ENCODE results near the gene DEFB123. TPM values are rescaled to one million over a fixed set of nuclear protein-coding genes. Genes with fewer than 3 reads are reported as not detected.

Gene DEFB123
- total and polyA plus RNA-seq, 9 of the 15 experiments (the other 6 are each of a cell fraction or from before 2014, with no cell fraction given), result not detected

DNA sequence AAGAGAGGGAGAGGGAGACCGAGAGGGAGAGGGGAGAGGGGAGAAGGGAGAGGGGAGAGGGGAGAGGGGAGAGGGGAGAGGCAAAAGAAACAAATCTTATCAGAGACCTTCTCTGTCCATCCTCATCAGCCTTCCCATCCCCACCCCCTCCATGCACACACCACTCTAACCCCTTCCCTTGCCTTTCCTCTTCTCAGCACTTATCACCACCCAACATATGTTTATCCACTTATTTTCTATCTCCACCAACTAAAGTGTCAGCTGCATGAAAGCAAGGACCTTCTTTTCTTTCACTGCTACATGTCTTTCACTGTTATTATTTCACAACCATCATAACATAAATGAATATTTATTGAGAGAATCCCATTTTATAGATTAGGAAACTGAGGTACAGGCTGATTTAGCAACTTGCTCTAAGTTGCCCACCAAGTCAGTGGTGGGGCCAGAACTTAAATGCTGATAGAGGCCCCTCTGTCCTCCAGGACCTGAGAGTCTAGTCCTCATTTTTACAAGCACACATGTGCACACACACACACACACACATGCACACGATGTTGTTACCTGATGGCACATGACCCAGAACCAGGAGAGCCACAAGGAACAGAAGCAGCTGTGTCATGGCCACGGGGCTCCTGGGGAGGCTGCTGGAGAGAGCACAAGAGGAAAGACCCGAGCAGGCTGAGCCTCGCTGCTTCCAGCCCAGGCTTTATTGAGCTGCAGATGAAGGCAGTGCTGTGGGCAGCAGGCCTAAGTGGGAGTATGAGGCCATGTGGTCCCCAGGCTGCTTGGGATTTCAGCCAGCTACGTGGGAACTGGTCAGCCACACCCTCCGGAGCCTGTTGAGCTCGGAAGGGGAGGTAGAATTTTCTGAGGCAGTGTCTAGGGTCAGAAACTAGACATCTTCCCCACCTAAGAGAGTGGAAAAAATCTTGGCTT, 32.2 kb downstream of the DEFB123 start:
- Histone ChIP-seq H3K4me2 (ENCODE audit: insufficient read depth, low read length) (peak overlapping the region; percentile 10; the same call in 1 of the 2 replicates), H3K9me1 (ENCODE audit: control insufficient read depth, insufficient read depth, low read length) (no peaks in the 10 kb centered on the region), H3K4me1 (replicated peaks in 1 of 2; ENCODE audit: control insufficient read depth in 2 of 2, insufficient read depth in 2 of 2, low read length in 2 of 2) (peaks cover 5 to 16% of the 10 kb centered on the region in 2 experiments; a peak in 4 of 5 replicates), H3K79me2 (ENCODE audit: control insufficient read depth, insufficient read depth, low read length) (no peaks in the 10 kb centered on the region), H3K27ac (ENCODE audit: extremely low read depth, low read depth, low read length) (no peak overlapping the region), H3K36me3 (ENCODE audit: control insufficient read depth, insufficient read depth, low read length) (no peaks in the 10 kb centered on the region), H3K9me3 (replicated peaks; ENCODE audit: control insufficient read depth, insufficient read depth, low read depth, low read length) (no peaks in the 10 kb centered on the region), H3K4me3 (no peak overlapping the region), H3K9ac (ENCODE audit: insufficient read depth in 1 of 2, low read depth in 2 of 2, low read length in 2 of 2) (no peak overlapping the region), H4K20me1 (replicated peaks; ENCODE audit: control insufficient read depth, insufficient read depth, low read length) (no peaks in the 10 kb centered on the region; the same call in 1 of the 2 replicates), H3K27me3 (ENCODE audit: control insufficient read depth in 2 of 2, insufficient read depth in 2 of 2, low read length in 2 of 2) (peaks cover 23 to 30% of the 10 kb centered on the region in 2 experiments; a peak in 4 of 5 replicates), H2AFZ (ENCODE audit: low read depth, low read length) (peak overlapping the region; percentile 36; the same call in 1 of the 2 replicates)
- intact Hi-C loops (cut with micrococcal nuclease) (no loop called here), in situ Hi-C loops (cut with MboI) (no loop called here)
- ATAC-seq (peak; percentile 60), FAIRE-seq (no peak), DNase-seq (ENCODE audit: extremely low read depth in 1 of 4, low spot score in 3 of 4) (peak in 1 of 4 experiments; percentile 27)
- no TSS peak for BruUV-seq (replicated peaks)
- POLR2A ChIA-PET, result interaction anchor here (1.1 kb wide), 1 partner anchor 10 kb away, joined by 6 read pairs; no protein-coding TSS in a partner anchor
- WGBS (ENCODE audit: insufficient coverage, low coverage, missing lambda C conversion rate), result 4% methylated on average over 7 of the region's 8 CpGs
- CTCF ChIA-PET (ENCODE audit: low intra/inter-chr PET ratio), result no interaction called here
- peak; percentile 45; the same call in 1 of the 2 replicates for TF ChIP-seq CEBPB (tag; IDR thresholded peaks at IDR 0.05)
- peak; percentile 51; the same call in 1 of the 2 replicates for TF ChIP-seq CBFA2T2 (conservative IDR thresholded peaks at IDR 0.05)
- TF ChIP-seq SMARCA5 (IDR thresholded peaks at IDR 0.05), result 0 out of 2 replicates have a peak, but pooled peaks have one; percentile 39
- TF ChIP-seq SMARCE1 (IDR thresholded peaks at IDR 0.05), result no peak
- TF ChIP-seq CBFA2T3 (IDR thresholded peaks at IDR 0.05), result peak; percentile 65
- TF ChIP-seq, protein P1, sequence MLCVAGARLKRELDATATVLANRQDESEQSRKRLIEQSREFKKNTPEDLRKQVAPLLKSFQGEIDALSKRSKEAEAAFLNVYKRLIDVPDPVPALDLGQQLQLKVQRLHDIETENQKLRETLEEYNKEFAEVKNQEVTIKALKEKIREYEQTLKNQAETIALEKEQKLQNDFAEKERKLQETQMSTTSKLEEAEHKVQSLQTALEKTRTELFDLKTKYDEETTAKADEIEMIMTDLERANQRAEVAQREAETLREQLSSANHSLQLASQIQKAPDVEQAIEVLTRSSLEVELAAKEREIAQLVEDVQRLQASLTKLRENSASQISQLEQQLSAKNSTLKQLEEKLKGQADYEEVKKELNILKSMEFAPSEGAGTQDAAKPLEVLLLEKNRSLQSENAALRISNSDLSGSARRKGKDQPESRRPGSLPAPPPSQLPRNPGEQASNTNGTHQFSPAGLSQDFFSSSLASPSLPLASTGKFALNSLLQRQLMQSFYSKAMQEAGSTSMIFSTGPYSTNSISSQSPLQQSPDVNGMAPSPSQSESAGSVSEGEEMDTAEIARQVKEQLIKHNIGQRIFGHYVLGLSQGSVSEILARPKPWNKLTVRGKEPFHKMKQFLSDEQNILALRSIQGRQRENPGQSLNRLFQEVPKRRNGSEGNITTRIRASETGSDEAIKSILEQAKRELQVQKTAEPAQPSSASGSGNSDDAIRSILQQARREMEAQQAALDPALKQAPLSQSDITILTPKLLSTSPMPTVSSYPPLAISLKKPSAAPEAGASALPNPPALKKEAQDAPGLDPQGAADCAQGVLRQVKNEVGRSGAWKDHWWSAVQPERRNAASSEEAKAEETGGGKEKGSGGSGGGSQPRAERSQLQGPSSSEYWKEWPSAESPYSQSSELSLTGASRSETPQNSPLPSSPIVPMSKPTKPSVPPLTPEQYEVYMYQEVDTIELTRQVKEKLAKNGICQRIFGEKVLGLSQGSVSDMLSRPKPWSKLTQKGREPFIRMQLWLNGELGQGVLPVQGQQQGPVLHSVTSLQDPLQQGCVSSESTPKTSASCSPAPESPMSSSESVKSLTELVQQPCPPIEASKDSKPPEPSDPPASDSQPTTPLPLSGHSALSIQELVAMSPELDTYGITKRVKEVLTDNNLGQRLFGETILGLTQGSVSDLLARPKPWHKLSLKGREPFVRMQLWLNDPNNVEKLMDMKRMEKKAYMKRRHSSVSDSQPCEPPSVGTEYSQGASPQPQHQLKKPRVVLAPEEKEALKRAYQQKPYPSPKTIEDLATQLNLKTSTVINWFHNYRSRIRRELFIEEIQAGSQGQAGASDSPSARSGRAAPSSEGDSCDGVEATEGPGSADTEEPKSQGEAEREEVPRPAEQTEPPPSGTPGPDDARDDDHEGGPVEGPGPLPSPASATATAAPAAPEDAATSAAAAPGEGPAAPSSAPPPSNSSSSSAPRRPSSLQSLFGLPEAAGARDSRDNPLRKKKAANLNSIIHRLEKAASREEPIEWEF (CRISPR knock-in tag; IDR thresholded peaks at IDR 0.05), result no peak
- TF ChIP-seq STAT5B (CRISPR knock-in tag; IDR thresholded peaks at IDR 0.05), result no peak
- peak; percentile 74; the same call in 1 of the 2 replicates for TF ChIP-seq BCOR (IDR thresholded peaks at IDR 0.05)
- peak; percentile 12 to 42; a peak in 2 of 4 replicates for TF ChIP-seq KDM1A (IDR thresholded peaks at IDR 0.05)
- TF ChIP-seq TAL1 (IDR thresholded peaks at IDR 0.05), result peak; percentile 43; the same call in 1 of the 2 replicates
- TF ChIP-seq ELF1 (tag; IDR thresholded peaks at IDR 0.05), result no peak
- TF ChIP-seq ZNF316 (IDR thresholded peaks at IDR 0.05), result 0 out of 2 replicates have a peak, but pooled peaks have one; percentile 9
- TF ChIP-seq SIN3A (IDR thresholded peaks at IDR 0.05; ENCODE audit: borderline replicate concordance in 2 of 2, control insufficient read depth in 1 of 2, low read depth in 2 of 2, low read length in 2 of 2), result no peak
- peak; percentile 66 for TF ChIP-seq ARID1B (IDR thresholded peaks at IDR 0.05)
- TF ChIP-seq KAT8 (IDR thresholded peaks at IDR 0.05; ENCODE audit: low read depth), result no peak
- peak; percentile 70 for TF ChIP-seq RBM25 (IDR thresholded peaks at IDR 0.05; ENCODE audit: low read depth, low read length, severe bottlenecking)

All from K562 (cell line).